KMS-11 (cell line): Measurements from ENCODE around the gene HOXB2.

Experiments
- H2AFZ ChIP-seq: fragments of 200-600 bp; sonication (generic); 2 replicates; pipeline ENCODE4 v1.6.1; 2016; ENCODE audit warnings: antibody characterized with exemption, mixed run types, low read depth
- H3K27ac ChIP-seq: fragments of 200-600 bp; sonication (generic); 2 replicates; pipeline ENCODE4 v1.6.1; 2016; ENCODE audit warnings: mild to moderate bottlenecking, mixed run types
- H3K27me3 ChIP-seq: fragments of 200-600 bp; sonication (generic); 2 replicates; pipeline ENCODE4 v1.6.1; 2017; ENCODE audit warnings: mild to moderate bottlenecking, low read depth, mixed run types, moderate library complexity; ENCODE audit not compliant: insufficient read depth
- H3K36me3 ChIP-seq: fragments of 200-600 bp; sonication (generic); 2 replicates; pipeline ENCODE4 v1.6.1; 2017; ENCODE audit warnings: mild to moderate bottlenecking, mixed run types; ENCODE audit not compliant: insufficient read depth
- H3K4me1 ChIP-seq: fragments of 200-600 bp; sonication (generic); 2 replicates; pipeline ENCODE4 v1.6.1; 2016; ENCODE audit warnings: mild to moderate bottlenecking, low read depth, mixed run types; ENCODE audit not compliant: poor library complexity, severe bottlenecking
- H3K4me2 ChIP-seq: fragments of 200-600 bp; sonication (generic); 2 replicates; pipeline ENCODE4 v1.7.0; 2016; ENCODE audit warnings: mild to moderate bottlenecking, mixed run types
- H3K4me3 ChIP-seq: fragments of 200-600 bp; sonication (generic); IDR thresholded peaks from 2 replicates; pipeline ENCODE4 v1.6.1; 2017; ENCODE audit warnings: low read depth, low read length, mixed read lengths; ENCODE audit not compliant: insufficient read depth
- H3K79me2 ChIP-seq: fragments of 200-600 bp; sonication (generic); 2 replicates; pipeline ENCODE4 v1.6.1; 2016; ENCODE audit warnings: low read depth, mixed run types; ENCODE audit not compliant: insufficient read depth
- H3K9ac ChIP-seq: fragments of 200-600 bp; sonication (generic); 2 replicates; pipeline ENCODE4 v1.6.1; 2016; ENCODE audit warnings: mild to moderate bottlenecking, mixed run types
- H4K20me1 ChIP-seq: fragments of 200-600 bp; sonication (generic); 2 replicates; pipeline ENCODE4 v1.6.1; 2016; ENCODE audit warnings: mild to moderate bottlenecking, mixed run types; ENCODE audit not compliant: insufficient read depth
- CTCF ChIP-seq: fragments of 200-600 bp; sonication (generic); conservative IDR thresholded peaks from 2 replicates; pipeline ENCODE4 v1.6.1; 2017; ENCODE audit warnings: low read depth, mild to moderate bottlenecking, antibody characterized with exemption, low read length, moderate library complexity, mixed read lengths

The HOXB2 gene

GRCh38 chr17:48543107-48543853 lies 1.6 kb downstream of the HOXB2 start:
- Histone ChIP-seq H3K4me3 (no peak overlapping the region), H3K4me1 (no peaks in the 10 kb centered on the region), H4K20me1 (no peaks in the 10 kb centered on the region), H3K4me2 (no peak overlapping the region), H3K27me3 (peaks cover 7% of the 10 kb centered on the region; the same call in 1 of the 2 replicates), H3K79me2 (no peaks in the 10 kb centered on the region), H3K36me3 (no peaks in the 10 kb centered on the region), H3K27ac (no peak overlapping the region), H2AFZ (no peak overlapping the region; the same call in 1 of the 2 replicates), H3K9ac (no peak overlapping the region)
- no peak for TF ChIP-seq CTCF

- Histone ChIP-seq H3K79me2 (no peaks in the 10 kb centered on the region), H3K9ac (no peak overlapping the region), H3K4me1 (no peaks in the 10 kb centered on the region), H4K20me1 (no peaks in the 10 kb centered on the region), H3K4me2 (no peak overlapping the region), H3K27ac (no peak overlapping the region), H3K36me3 (no peaks in the 10 kb centered on the region), H3K27me3 (peaks cover 7% of the 10 kb centered on the region; the same call in 1 of the 2 replicates), H2AFZ (no peak overlapping the region), H3K4me3 (no peak overlapping the region)
- TF ChIP-seq CTCF: no peak
Observed at GRCh38 chr17:48542698-48543106, 2.2 kb downstream of the HOXB2 start.

- Histone ChIP-seq H3K36me3 (no peaks in the 10 kb centered on the region), H4K20me1 (no peaks in the 10 kb centered on the region), H3K79me2 (no peaks in the 10 kb centered on the region), H3K27ac (no peak overlapping the region), H3K4me3 (no peak overlapping the region), H2AFZ (no peak overlapping the region), H3K4me1 (no peaks in the 10 kb centered on the region), H3K27me3 (peaks cover 7% of the 10 kb centered on the region; the same call in 1 of the 2 replicates), H3K4me2 (no peak overlapping the region), H3K9ac (no peak overlapping the region)
- no peak for TF ChIP-seq CTCF
Observed at GRCh38 chr17:48542114-48542656, 2.7 kb downstream of the HOXB2 start.

- H3K36me3 ChIP-seq: no peaks in the 10 kb centered on the region
- no peak overlapping the region for H2AFZ ChIP-seq
- H3K27ac ChIP-seq: no peak overlapping the region
- no peaks in the 10 kb centered on the region for H3K79me2 ChIP-seq
- H4K20me1 ChIP-seq: no peaks in the 10 kb centered on the region
- H3K27me3 ChIP-seq: peaks cover 7% of the 10 kb centered on the region; the same call in 1 of the 2 replicates
- H3K4me2 ChIP-seq: no peak overlapping the region
- no peak overlapping the region for H3K9ac ChIP-seq
- TF ChIP-seq CTCF: no peak
- H3K4me1 ChIP-seq: no peaks in the 10 kb centered on the region
- H3K4me3 ChIP-seq: no peak overlapping the region
Observed at GRCh38 chr17:48541577-48542113, 3.3 kb downstream of the HOXB2 start.
